ENCODE measurements around the gene ARMH2.
A peak's percentile ranks its signal among the peaks of the same experiment; 100 is the strongest.
"Not testable (repeated sequence)": the region's sequence is repeated elsewhere in the genome, so short reads cannot be mapped to it uniquely, and the experiment has no call there.

The ARMH2 gene

DNA sequence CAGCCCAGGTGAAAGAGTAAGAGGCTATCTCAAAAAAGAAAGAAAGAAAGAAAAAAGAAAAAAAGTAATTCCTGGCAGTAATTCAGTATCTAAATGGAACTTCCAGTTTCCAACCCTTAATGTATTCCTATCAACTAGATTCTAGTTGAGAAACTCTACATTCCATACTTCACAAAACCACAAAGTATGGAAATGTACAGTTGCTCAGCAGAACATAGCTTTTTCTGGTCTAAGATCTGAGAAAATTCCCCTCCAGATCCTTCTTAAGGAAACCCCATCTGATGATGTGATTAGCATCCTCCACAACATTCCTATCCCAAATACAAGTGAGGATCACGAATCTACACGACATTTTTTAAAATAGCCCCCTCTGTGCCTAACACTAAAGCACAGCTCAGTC lies 3.6 kb downstream of the ARMH2 start:
- peaks cover 3% of the 10 kb centered on the region for H3K36me3 Mint-ChIP-seq (ENCODE audit: low read depth)
- H3K27me3 Mint-ChIP-seq, result no peaks in the 10 kb centered on the region
- no peak for DNase-seq
- no peaks in the 10 kb centered on the region for H3K9me3 Mint-ChIP-seq
- H3K4me1 Mint-ChIP-seq, result peaks cover 21% of the 10 kb centered on the region
- no peak overlapping the region for H3K4me3 Mint-ChIP-seq
- ATAC-seq, result no peak
- no peak overlapping the region for H3K27ac Mint-ChIP-seq

DNA sequence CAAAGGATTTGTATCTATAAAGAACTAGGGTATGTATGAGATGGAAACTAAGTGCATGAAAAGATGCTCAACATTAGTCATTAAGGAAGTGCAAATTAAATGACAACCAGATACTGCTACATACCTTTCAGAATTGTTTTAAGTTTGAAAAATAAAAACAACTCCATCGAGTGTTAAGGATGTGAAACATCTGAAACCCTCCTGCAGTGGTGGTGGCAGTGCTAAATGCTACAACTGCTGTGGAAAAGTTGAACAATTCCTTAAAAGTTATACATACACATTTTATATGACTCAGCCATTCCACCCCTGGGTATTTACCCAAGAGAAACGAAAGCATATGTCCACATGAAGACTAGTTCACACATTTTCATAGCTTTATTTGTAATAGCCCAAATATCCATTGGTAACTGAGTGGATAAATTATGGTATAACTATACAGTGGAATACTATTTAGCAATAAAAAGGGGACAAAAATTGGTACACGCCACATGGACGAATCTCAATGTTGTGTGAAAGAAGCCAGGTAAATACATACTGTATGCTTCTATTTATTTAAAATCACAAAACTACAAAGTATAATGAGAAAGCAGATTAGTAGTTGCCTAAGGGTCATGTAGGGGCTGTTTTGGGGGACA lies 10.6 kb downstream of the ARMH2 start:
- Mint-ChIP-seq H3K4me3 (no peak overlapping the region), H3K4me1 (peaks cover 26% of the 10 kb centered on the region), H3K27ac (peak overlapping the region; percentile 87), H3K36me3 (ENCODE audit: low read depth) (peaks cover 53% of the 10 kb centered on the region), H3K27me3 (no peaks in the 10 kb centered on the region), H3K9me3 (no peaks in the 10 kb centered on the region)
- peak; percentile 93 for ATAC-seq
- DNase-seq, result no peak

DNA sequence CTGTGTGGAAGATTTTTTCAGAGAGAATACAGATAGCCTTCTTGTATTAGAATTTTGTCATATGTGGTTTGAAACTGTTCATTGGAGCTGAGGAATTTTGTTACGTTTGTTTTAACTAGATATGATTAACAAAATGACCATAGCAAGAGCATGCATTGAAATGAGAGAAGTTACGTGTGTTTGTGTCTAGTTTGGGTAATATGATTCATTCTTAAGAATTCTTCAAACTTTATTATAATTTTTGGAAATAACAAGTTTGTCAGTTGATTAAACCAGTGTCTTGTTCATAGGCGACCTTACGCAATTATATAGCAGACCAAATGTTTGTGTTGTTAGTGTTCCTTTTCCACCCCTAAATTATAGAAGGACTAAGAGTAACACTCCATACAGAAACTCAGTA lies 18.5 kb downstream of the ARMH2 start:
- Mint-ChIP-seq H3K4me1 (peaks cover 31% of the 10 kb centered on the region), H3K9me3 (no peaks in the 10 kb centered on the region), H3K27me3 (no peaks in the 10 kb centered on the region), H3K36me3 (ENCODE audit: low read depth) (peaks cover 80% of the 10 kb centered on the region), H3K27ac (no peak overlapping the region), H3K4me3 (no peak overlapping the region)
- DNase-seq, result no peak
- no peak for ATAC-seq

DNA sequence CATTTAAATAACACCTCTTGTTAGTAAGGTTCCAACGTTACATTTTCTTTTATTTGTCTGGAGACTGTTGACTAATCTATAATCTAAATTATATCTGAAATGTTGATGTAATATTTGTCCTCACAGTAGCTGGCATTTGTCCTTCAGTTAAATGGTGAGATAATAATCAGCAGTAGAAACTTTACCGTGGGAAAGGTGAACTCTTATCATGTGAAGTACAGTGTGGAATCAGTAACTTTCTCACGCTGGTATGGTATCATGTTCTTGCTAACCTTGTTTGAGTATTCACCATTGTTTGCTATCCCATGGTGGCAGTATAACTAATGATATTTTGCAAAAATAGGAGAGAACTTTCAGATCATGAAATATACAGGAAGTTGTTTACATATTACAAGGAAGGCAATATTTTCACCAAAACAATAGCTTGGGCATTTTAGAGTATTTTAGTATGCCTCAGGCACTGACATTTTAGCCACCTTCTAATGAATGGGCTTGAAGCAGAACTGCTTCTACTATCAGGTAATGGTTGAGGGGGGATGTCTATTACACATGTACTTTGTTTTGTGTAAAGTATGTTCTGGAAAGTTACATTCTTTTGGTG lies 19.2 kb downstream of the ARMH2 start:
- ATAC-seq (no peak), DNase-seq (no peak)
- Mint-ChIP-seq H3K27ac (no peak overlapping the region), H3K9me3 (no peaks in the 10 kb centered on the region), H3K36me3 (ENCODE audit: low read depth) (peaks cover 73% of the 10 kb centered on the region), H3K4me1 (peaks cover 33% of the 10 kb centered on the region), H3K27me3 (no peaks in the 10 kb centered on the region), H3K4me3 (no peak overlapping the region)

DNA sequence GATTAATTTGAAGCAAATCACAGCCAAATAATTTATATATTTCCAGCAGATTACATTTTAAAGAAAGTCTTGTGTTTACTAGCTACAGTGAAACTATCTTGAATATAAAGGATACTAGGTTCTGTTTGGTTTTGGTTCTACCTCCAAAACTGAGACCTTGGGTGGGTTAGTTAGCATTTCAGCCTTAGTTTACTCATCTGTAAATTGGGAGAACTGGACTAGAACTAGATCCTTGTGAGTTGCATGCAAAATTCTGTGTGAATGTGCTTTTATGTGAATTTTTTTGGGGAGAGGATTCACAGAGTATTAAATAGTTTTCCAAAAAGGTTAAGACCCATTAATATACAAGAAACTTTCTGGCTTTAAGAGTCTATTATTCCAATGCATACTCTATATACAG lies 19.8 kb downstream of the ARMH2 start:
- no peak overlapping the region for H3K27ac Mint-ChIP-seq
- no peak for DNase-seq
- no peaks in the 10 kb centered on the region for H3K9me3 Mint-ChIP-seq
- no peak for ATAC-seq
- H3K4me3 Mint-ChIP-seq, result no peak overlapping the region
- peaks cover 68% of the 10 kb centered on the region for H3K36me3 Mint-ChIP-seq (ENCODE audit: low read depth)
- H3K27me3 Mint-ChIP-seq, result no peaks in the 10 kb centered on the region
- peaks cover 36% of the 10 kb centered on the region for H3K4me1 Mint-ChIP-seq

DNA sequence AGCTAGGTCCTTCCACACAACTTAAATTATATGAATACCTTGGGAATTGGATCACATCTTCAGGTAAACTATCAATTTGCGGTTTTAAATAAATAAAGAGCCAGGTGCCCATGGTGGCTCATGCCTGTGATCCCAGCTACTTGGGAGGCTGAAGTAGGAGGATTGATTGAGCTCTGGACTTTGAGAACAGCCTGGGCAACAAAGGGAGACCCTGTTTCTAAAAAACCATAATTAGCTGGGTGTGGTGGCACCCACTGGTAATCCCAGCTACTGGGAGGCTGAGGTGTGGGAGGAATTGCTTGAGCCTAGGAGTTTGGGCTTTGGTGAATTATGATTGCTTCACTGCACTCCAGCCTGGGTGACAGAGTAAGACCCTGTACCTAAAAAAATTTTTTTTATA lies 20.6 kb downstream of the ARMH2 start:
- H3K27me3 Mint-ChIP-seq, result no peaks in the 10 kb centered on the region
- H3K36me3 Mint-ChIP-seq (ENCODE audit: low read depth), result peaks cover 63% of the 10 kb centered on the region
- H3K4me1 Mint-ChIP-seq, result peaks cover 37% of the 10 kb centered on the region
- H3K9me3 Mint-ChIP-seq, result no peaks in the 10 kb centered on the region
- peak overlapping the region; percentile 97 for H3K4me3 Mint-ChIP-seq
- no peak overlapping the region for H3K27ac Mint-ChIP-seq
- no peak for DNase-seq
- no peak for ATAC-seq

DNA sequence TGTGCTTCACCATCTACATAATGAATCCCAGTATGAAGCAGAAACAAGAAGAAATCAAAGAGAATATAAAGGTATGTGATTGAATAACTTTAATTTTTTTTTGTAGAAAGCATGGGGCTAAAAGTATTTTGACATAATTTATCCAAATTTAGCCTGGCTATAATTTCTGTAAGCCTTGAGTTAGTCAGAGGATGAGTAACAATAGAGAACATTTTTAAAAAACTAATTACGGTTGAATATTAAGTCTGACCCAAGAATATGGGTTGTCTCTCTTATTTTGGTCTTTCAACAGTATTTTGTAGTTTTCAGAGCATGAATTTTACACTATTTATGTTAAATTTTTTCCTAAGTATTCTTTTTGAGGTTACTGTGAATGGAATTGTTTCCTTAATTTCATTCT lies 21.5 kb downstream of the ARMH2 start:
- no peak for ATAC-seq
- Mint-ChIP-seq H3K9me3 (no peaks in the 10 kb centered on the region), H3K4me3 (peak overlapping the region; percentile 97), H3K4me1 (peaks cover 37% of the 10 kb centered on the region), H3K27ac (no peak overlapping the region), H3K36me3 (ENCODE audit: low read depth) (peaks cover 54% of the 10 kb centered on the region), H3K27me3 (no peaks in the 10 kb centered on the region)
- DNase-seq, result no peak

DNA sequence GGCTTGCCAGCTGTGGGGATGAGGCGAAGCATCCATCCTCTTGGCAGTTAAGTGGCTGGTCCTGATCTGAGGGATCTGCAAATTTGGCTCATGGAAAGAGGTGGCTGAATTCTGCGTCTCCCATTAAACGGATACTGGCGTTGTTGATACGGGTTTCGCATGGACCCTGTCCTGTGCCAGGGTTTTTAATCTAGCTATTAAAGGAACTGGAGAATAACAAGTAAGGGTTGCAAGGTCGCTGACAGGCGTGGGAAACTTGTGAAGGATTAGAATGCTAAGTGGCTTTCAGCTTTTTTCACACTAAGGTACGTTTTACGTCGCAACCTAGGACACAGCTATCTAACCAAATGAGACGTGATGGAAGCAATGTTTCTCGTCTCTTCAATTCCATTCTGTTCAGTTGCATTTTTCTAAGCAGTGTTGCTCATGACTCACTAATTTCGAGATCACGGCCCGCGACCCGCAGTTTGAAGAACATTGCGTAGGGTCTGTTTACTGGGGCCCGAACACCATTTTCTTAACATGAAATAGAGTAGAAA lies 23.1 kb downstream of the ARMH2 start:
- H3K4me1 Mint-ChIP-seq, result peaks cover 37% of the 10 kb centered on the region
- H3K36me3 Mint-ChIP-seq (ENCODE audit: low read depth), result peaks cover 39% of the 10 kb centered on the region
- no peak for ATAC-seq
- peak; percentile 24 for DNase-seq
- H3K9me3 Mint-ChIP-seq, result no peaks in the 10 kb centered on the region
- H3K27me3 Mint-ChIP-seq, result no peaks in the 10 kb centered on the region
- peak overlapping the region; percentile 99 for H3K27ac Mint-ChIP-seq
- H3K4me3 Mint-ChIP-seq, result peak overlapping the region; percentile 97

DNA sequence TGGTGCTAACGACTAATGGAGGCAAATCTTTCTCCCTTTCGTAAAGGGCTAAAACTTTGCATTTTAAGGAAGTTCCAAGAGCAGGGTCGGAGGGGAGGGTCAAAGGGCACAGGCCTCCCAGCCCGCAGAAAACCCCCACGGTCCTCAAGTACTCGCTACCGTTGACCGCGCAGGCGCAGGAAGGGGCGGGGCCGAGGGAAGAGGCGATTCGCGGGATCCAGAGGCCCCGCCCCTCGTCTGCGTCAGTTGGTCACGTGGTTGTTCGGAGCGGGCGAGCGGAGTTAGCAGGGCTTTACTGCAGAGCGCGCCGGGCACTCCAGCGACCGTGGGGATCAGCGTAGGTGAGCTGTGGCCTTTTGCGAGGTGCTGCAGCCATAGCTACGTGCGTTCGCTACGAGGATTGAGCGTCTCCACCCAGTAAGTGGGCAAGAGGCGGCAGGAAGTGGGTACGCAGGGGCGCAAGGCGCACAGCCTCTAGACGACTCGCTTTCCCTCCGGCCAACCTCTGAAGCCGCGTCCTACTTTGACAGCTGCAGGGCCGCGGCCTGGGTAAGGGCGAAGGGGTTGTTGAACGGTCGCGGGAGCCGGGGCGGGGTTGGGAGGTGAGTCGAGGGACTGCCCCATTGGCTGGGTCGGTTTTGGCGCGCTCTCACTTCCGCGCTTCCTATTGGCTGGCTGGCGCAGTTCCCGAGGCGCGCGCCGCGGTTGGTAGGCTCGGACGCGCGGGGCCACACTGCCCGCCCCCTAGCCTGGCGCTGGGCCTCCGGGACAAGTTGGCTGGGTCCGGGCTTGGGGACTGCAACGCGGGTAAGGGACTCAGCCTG lies 23.8 kb downstream of the ARMH2 start, which contains the start of gene GMNN:
GMNN (plus strand) TSS at position 242 of the 824 bp plus-strand sequence. CDS start 2,310 bp downstream, outside the sequence.
- DNase-seq (peak; percentile 100), ATAC-seq (peak; percentile 96)
- H3K36me3 Mint-ChIP-seq (ENCODE audit: low read depth), result peaks cover 32% of the 10 kb centered on the region
- H3K27ac Mint-ChIP-seq, result peak within 1 kb of the TSS; percentile 99
- no peaks in the 10 kb centered on the region for H3K27me3 Mint-ChIP-seq
- H3K9me3 Mint-ChIP-seq, result no peaks in the 10 kb centered on the region
- H3K4me3 Mint-ChIP-seq, result peak within 1 kb of the TSS; percentile 97
- peaks cover 35% of the 10 kb centered on the region for H3K4me1 Mint-ChIP-seq

DNA sequence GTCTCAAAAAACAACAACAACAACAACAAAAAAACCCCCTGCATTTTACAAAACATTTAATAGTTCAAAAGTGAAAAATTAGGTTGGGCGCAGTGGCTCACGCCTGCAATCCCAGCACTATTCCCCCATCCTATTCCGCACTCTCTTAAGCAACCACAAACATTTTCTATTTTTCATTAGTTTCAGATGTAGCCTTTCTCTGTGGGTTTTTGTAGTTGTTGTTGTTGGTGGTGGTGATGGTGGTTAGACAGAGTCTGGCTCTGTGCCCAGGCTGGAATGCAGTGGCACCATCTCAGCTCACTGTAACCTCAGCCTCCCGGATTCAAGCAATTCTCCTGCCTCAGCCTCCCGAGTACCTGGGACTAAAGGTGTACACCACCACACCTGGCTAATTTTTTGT lies 30.4 kb downstream of the ARMH2 start:
- H3K4me1 Mint-ChIP-seq, result peaks cover 2% of the 10 kb centered on the region
- H3K9me3 Mint-ChIP-seq, result no peaks in the 10 kb centered on the region
- H3K27me3 Mint-ChIP-seq, result no peaks in the 10 kb centered on the region
- ATAC-seq (no peak), DNase-seq (no peak)
- no peaks in the 10 kb centered on the region for H3K36me3 Mint-ChIP-seq (ENCODE audit: low read depth)
- H3K27ac Mint-ChIP-seq, result no peak overlapping the region
- no peak overlapping the region for H3K4me3 Mint-ChIP-seq

DNA sequence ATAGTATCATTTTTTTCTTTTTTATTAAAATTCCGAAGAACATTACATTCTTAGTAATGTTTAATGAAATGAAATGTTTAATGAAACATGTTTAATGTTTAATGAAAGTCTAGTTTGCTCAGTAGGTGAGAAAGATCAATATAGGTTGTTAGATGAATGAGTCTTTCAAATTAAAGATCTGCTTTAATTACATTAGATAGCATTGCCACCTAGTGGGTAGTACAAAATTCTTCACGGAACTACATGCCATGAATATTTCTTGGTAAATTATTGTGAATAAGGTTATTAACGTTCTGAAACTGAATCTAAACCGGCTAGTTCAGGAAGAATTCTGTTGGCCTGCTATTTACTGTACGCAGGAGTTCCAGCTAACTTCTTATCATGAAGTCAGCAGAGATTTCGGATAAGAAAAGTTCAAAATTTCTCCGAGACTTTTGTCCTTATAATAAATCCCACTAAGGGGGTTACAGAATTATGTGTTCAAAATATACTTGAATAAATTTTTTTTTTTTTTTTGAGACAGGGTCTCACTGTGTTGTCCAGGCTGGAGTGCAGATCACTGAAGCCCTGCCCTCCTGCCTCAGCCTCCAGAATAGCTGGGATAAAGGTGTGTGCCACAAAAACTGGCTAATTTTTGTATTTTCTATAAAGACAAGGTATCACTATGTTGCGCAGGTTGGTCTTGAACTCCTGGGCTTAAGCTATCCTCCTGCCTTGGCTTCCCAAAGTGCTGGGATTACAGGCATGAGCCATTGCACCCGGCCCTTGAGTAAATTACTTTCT lies 31.8 kb downstream of the ARMH2 start:
- Mint-ChIP-seq H3K9me3 (no peaks in the 10 kb centered on the region), H3K27me3 (no peaks in the 10 kb centered on the region), H3K27ac (no peak overlapping the region), H3K36me3 (ENCODE audit: low read depth) (no peaks in the 10 kb centered on the region), H3K4me1 (peaks cover 2% of the 10 kb centered on the region), H3K4me3 (no peak overlapping the region)
- no peak for DNase-seq
- ATAC-seq, result peak; percentile 63

DNA sequence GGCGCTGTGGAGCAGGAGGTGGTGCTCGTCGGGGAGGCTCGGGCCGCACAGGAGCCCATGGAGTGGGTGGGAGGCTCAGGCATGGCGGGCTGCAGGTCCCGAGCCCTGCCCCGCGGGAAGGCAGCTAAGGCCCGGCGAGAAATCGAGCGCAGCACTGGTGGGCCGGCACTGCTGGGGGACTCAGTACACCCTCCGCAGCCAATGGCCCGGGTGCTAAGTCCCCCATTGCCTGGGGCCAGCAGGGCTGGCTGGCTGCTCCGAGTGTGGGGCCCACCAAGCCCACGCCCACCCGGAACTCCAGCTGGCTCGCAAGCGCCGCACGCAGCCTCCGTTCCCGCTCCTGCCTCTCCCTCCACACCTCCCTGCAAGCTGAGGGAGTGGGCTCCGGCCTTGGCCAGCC lies 32.7 kb downstream of the ARMH2 start:
- H3K9me3 Mint-ChIP-seq; DNase-seq; ATAC-seq; H3K4me1 Mint-ChIP-seq; H3K27me3 Mint-ChIP-seq; H3K27ac Mint-ChIP-seq; H3K36me3 Mint-ChIP-seq (ENCODE audit: low read depth); H3K4me3 Mint-ChIP-seq: not testable (repeated sequence)

DNA sequence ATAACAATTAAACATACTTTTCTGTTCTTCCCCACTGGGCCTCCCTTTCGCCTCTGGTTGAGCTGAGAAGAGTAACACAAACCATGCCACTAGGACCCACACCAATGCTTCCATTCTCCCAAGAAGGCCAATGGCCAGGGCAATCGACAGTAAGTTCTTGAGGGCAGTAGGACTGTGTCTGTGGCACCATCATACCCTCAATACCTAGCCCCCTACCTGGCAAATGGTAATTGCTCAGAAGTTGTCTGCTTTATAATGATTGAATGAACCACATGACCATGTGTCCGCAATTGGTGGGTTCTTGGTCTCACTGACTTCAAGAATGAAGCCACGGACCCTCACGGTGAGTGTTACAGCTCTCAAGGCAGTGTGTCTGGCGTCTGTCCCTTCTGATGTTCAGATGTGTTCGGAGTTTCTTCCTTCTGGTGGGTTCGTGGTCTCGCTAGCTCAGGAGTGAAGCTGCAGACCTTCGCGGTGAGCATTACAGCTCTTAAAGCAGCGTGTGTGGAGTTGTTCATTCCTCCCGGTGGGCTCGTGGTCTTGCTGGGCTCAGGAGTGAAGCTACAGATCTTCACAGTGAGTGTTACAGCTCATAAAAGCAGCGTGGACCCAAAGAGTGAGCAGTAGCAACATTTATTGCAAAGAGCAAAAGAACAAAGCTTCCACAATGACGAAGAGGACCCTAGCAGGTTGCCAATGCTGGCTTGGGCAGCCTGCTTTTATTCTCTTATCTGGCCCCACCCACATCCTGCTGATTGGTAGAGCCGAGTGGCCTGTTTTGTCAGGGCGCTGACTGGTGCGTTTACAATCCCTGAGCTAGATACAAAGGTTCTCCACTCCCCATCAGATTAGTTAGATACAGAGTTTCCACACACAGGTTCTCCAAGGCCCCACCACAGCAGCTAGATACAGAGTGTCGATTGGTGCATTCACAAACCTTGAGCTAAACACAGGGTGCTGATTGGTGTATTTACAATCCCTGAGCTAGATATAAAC lies 33.6 kb downstream of the ARMH2 start:
- H3K27ac Mint-ChIP-seq, result peak overlapping the region; percentile 13
- not testable (repeated sequence) for H3K4me1 Mint-ChIP-seq; DNase-seq; H3K4me3 Mint-ChIP-seq; H3K36me3 Mint-ChIP-seq (ENCODE audit: low read depth); H3K27me3 Mint-ChIP-seq; H3K9me3 Mint-ChIP-seq
- peak; percentile 28 for ATAC-seq
